ENCODE measurements around the gene SP6. TPM values are rescaled to one million over a fixed set of nuclear protein-coding genes. Genes with fewer than 3 reads are reported as not detected.

The SP6 gene
- total RNA-seq, 1 donor from 2014 or later, result not detected

DNA sequence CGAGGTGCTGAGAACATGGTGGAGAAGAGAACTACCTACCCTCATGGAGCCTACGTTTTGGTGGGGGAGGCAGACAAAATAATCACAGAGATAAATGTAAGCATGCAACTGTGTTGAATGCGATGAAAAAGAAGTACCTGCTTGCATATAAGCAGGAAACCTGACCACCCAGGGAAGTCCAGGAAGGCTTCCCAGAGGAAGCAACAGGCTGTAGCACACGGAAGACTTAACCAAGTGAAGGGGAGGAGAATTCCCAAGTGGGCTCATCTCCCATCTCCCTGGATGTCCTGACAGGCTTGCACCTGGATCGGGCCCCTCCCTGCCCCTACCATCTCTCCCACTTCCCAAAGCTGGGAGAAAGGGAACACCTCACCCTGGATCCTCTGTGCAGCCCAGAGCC lies 11.9 kb downstream of the SP6 start:
- DNase-seq (ENCODE audit: low spot score in 2 of 2), result no peak
- FAIRE-seq, result no peak

DNA sequence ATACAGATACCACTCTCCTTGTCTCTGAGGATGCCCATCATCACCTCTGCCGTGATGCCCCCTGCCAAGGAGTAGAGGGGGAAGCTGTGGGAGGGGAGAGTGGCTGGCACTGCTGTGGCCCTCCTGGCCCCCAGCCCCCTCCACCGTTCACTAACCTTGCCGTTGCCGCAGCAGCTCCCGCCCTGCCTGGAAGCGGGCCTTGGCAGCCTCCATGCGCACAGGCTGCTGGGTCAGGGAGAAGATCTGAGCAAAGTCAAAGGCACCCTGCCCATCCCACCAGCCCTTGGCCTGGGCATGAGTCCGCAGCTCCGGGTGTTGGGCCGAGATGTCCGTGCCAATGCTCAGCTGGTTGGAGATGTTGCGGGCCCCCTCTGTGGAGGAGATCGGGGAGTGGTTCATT lies 12.3 kb downstream of the SP6 start:
- no peak for FAIRE-seq

DNA sequence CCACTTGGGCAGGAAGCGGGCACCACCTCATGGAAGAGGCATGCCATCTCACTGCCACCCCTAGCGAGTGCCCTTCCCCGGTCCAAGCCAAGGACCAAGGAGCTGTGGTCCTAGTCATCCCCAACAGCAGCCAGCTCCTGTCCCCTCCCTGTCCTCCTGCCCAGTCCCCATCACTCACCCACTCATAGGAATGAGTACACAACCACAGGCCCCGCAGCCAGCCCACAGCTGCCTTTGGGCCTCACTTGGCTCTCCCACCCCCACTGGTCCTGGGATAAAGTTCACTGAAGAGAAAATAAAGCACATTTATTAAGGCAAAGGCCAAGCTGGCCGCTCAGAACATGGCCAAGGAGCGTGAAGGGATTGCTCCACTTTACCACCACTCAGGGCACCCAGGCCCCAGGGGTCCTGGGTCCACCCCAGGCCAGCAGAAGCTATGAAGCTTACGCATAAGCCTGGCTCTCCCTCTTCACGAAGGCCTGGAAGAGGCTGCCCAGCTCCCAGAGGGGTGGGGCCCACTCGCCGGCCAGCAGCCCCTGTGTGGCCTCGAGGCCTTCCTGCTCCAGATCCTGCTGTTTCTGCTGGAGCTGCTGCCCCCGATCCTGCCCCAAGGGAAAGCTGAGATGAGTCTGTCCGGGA lies 13.4 kb downstream of the SP6 start:
- DNase-seq (ENCODE audit: low spot score in 2 of 2) (no peak), FAIRE-seq (no peak)

More for the DNA sequence above, 12.3 kb downstream of the SP6 start:
- no peak for DNase-seq (ENCODE audit: low spot score in 2 of 2)

DNA sequence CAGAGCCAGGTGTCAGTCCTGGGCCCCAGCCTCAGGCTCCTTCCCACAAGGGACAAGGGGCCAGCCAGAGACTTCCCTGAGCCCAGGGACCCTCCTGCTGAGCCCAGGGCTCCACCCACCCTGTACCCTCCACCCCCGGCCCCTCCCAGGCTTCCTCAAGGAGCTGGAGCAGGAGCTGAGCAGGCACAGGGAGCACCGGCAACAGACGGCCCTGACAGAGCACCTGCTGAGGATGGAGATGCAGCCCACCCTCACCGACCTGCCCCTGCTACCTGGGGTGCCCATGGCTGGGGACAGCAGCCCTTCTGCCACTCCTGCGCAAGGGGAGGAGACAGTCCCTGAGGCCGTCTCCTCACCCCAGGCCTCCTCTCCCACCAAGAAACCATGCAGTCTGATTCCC lies 14.4 kb downstream of the SP6 start:
- DNase-seq (ENCODE audit: low spot score in 2 of 2), result no peak
- no peak for FAIRE-seq

DNA sequence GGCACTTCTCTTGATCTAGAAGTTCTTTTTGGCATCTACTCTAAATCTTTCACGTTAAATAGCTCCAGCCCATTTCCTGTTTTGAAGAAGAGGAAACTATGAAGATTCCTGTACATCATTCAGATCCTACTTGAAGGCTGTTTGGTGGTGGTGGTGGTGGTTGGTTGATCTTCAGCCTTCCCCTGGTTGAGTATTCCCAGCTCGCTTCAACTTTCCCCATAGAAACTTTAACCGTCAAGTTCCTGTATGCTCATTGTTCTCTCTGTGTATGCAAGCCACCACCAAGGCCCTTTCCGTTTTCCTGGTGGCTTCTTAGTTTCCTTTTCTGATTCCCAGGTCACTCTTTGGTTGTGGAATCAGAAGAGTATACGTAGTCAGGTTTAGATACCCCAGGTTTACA lies 16.2 kb downstream of the SP6 start:
- FAIRE-seq, result no peak
- no peak for DNase-seq (ENCODE audit: low spot score in 2 of 2)

DNA sequence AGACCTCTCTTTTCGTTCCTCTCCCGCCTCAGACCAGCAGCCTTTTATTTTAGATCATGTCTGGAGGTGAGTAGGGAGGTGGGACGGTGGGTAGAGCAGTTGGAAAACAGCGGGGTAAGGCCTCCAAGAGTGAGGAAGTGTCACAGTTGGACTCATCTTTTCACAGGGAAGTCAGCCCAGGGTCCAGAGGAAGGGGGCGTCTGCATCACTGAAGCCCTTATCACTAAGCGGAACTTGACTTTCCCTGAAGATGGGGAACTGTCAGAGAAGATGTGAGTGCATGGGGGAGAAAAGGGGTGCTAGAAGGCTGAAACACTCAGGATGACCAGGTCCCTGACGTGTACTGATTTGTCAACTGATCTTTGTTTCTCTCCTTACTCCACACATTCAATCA lies 19.0 kb downstream of the SP6 start:
- FAIRE-seq (no peak), DNase-seq (ENCODE audit: low spot score in 2 of 2) (no peak)

DNA sequence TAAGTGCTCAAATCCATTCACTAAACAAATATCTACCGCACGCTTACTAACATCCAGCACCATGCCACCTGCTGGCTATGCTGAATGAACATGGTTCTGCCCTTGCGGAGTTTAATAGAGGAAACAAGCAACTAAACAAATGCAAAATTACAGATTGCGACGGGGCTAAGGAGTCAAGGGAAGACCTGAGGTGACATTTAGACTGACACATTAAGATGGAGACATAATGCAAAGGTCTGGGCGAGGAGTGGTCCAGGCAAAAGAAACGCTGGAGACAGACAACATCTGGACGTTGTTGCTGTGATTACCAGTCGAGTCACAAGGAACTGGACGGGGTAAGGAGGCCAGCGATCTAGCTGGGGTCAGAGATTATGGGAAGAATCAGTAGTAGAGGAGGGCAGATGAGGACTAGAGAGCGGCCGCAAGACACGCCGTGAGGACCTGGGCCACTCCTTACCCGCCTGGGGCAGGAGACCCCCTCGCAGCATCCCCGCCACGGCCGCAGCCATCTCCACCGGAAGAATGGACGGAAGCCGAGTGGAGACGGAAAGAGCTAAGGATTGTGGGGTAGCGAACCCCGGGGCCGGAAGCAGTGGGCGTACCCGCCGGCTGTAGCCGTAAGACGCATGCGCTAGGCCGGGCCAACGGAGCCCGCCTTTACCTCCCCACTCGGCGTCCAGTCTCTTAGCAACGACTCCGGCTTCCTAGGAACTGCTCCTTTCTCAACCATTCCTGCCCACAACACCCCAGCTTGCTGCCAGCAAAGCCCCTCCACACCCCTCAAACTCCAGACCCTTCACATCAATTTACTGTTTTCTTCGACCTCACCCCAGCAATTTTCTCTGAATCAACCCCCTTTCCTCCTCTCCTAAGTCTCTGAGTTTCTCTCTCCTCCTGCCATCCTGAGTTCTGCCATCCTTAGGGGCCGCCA lies 19.7 kb downstream of the SP6 start, which contains the start of the genes LRRC46 and MRPL10:
Gene LRRC46, plus strand, starts transcription at position 668 of the 931 bp plus-strand sequence. CDS start 320 bp downstream, outside the sequence.
Gene MRPL10, minus strand, starts transcription at position 539 of the 931 bp plus-strand sequence. Its CDS starts 30 bp downstream, at position 509.
- DNase-seq (ENCODE audit: low spot score in 2 of 2) (peak; percentile 85 to 96), FAIRE-seq (no peak)

DNA sequence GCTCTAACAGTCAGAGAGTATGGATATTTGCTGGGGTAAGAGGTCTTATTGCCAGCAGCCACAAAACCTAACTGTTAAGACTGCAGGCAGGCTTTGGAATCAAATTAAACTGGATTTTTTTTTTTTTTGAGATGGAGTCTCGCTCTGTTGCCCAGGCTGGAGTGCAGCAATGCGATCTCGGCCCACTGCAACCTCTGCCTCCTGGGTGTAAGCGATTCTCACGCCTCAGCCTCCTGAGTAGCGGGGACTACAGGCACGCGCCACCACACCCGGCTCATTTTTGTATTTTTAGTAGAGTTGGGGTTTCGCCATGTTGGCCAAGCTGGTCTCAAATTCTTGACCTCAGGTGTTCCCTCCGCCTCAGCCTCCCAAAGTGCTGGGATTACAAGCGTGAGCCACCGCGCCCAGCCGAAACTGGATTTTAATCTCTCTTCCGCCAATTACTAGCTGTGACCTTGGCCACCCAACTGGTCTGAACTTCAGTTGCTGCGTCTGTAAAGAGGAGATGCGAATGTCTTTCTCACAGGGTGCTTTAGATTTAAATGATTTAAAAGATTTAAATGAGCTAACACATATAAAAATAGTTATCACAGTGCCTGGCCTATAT lies 20.5 kb downstream of the SP6 start:
- no peak for DNase-seq (ENCODE audit: low spot score in 2 of 2)
- FAIRE-seq, result no peak

DNA sequence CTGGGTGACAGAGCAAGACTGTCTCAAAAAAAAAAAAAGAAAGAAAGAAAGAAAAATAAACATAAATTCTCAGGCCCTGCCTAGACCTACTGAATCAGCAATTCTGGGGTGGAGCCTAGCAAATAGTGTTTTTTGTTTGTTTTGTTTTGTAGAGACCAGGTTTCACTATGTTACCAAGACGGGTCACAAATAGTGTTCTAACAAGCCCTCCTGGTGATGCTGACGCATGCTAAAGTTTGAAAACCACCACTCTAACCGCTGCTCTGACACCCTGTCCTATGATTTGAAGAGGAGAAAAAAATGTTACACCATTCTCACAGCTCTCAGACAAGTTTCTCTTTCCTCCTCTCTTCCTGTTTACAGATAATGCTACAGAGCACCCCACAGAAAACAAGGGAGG lies 21.1 kb downstream of the SP6 start:
- no peak for DNase-seq (ENCODE audit: low spot score in 2 of 2)
- FAIRE-seq, result no peak

DNA sequence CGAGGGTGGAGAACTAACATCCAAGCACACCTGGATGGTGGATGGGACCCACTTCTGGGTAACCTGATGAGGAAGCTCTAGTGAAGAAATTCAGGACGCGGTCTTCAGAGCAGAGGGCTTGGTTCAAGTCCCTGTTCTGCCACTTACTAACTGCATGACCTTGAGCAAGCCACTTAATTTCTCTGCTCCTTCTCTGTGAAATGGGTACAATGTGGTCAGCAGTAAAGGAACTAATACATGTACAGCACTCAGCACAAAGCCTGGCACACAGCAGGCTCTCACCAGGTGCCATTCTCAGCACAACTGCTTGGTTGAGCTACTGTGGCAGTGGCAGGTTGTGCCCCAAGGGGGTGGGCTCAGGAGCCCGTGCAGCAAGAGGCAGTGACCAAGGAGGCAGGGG lies 27.4 kb downstream of the SP6 start:
- FAIRE-seq (no peak), DNase-seq (ENCODE audit: low spot score in 2 of 2) (no peak)

DNA sequence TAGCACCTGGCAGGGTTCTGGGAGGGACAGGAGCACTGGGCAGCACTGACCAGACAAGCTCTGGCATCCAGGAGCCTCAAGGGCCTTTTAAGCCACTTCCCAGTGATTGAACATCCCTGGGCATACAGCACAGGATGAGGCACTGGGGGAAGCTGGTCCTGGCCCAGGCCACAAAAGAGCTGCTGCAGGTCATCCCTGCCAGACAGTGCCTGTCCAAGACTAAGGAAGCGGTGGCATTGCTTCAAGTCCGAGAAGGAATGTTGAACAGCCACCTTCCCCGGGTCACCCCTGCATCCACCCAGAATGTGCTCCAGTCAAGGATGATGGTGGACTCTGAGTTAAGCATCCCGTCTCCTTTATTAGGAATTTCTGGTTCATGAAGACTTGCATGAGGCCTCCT lies 28.2 kb downstream of the SP6 start:
- no peak for DNase-seq (ENCODE audit: low spot score in 2 of 2)
- no peak for FAIRE-seq

DNA sequence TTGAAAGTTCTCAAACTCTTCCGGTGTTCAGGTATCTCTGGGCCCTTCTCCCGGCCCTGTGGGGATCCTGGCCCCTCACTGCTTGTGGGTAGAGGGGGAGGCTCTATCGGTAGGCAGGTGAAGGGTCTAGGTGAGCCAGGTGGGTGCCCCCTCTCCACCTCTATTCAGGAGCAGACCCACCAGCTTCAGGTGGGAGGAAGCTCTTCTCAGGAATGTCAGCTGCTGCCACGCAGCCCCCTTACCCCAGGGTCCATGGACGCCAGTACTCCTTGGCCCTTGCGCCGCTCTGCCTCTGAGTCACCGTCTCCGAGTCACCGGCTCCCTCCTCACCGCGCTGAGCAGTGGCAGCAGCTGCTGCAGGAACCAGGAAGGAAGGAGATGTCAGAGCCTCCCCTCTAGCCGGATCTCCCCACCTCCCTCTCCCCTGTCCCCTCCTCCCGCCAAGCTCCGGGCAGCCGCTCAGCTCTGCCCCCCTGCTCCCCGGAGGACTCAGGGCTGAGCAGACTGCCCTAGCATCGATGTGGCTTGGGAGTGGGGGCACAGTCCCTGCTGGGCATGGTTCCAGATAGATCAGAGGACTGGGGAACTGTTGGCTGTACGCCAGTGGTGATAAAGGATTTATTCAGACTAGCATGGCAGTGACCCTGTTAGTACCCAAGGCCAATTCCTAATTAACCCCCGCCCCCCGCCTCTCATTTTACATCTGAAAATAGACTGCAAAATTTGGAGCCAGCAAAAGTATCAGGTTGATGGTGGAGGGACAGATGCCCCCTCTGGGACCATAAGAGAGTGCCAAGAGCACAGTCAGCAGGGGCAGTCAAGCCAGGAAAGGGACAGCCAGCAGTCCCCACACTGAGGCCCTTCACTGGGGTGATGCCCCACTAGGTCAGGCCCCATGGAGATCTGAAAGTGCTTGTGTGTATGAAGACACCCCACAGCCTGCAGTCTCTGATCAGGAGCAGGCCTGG lies 29.3 kb downstream of the SP6 start, which contains the start of gene OSBPL7:
Gene OSBPL7, minus strand, starts transcription at position 371 of the 968 bp plus-strand sequence. CDS start 1,516 bp downstream, outside the sequence.
- peak; percentile 67 to 92 for DNase-seq (ENCODE audit: low spot score in 2 of 2)
- no peak for FAIRE-seq

DNA sequence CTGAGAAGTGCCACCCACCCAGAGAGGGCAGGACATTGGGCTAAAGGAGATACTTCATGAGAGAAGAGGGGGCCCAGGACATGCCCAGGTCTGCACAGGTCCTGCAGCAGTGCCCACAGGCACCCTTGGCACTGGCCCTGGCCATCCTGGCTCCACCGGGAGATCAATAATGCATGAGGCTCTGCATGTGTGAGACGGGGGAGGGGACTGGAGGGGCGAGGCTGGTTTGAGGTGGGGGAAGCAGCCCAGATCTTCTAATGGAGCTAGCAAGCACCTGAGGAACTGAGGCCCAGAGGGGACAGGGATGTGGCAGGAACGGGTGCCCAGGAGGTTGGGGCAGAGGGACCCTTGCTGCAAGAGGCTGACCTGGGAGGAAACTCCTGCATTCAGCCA lies 29.9 kb downstream of the SP6 start:
- FAIRE-seq (no peak), DNase-seq (ENCODE audit: low spot score in 2 of 2) (no peak)

DNA sequence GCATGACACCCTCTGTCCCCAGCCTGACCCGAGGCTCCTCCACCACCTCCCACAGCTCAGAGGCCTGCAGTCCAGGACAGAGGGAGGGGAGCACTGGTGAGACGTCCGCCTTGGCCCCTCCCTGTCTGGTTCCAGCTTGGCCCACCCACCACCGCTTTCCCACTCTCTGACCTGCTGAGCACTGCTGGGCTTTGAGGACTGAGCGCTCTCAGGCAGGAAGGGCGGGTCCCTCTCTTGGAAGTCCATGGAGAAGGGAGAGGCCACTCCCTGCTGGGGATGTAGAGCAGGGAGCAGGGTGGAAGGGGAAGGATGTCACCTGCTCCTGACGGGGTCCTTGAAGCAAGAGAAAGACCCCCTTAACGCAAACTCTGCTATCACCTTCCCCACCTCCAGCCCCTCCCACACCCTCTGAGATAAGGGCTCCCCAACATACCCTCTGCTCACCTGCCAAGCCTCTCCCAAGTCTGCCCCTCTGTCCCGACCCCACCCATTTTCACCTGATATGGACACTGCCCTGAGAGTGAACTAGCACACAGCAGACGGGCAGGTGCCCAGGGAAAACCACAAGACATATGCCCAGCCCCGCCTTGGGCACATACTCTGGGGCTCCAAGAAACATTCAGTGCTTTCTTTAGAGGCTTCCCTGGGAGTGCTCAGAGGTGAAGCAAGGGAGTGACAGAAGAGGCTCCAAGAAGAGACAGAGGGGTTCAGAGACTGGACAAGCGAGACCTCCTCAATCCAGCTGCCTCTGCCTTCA lies 30.8 kb downstream of the SP6 start:
- DNase-seq (ENCODE audit: low spot score in 2 of 2), result no peak
- FAIRE-seq, result no peak

DNA sequence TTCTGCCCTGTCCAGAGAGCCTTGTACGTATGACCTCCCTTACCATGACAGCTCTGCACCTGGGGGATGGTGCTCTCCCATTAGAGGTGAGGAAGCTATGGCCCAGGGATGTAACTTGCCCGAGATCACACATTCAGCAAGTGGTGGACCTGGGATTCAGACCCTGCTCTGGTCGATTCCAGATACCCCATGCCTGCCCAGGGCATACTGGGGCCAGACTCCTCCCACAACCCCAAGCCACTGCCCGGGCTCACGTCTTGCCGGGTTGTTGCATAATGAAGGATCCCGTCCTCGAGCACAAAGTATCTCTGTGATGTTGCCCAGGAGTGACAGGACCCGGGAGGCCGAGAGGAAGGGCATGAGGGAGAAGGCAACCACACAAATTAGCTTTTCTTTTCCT lies 31.5 kb downstream of the SP6 start:
- DNase-seq (ENCODE audit: low spot score in 2 of 2), result no peak
- FAIRE-seq, result no peak

DNA sequence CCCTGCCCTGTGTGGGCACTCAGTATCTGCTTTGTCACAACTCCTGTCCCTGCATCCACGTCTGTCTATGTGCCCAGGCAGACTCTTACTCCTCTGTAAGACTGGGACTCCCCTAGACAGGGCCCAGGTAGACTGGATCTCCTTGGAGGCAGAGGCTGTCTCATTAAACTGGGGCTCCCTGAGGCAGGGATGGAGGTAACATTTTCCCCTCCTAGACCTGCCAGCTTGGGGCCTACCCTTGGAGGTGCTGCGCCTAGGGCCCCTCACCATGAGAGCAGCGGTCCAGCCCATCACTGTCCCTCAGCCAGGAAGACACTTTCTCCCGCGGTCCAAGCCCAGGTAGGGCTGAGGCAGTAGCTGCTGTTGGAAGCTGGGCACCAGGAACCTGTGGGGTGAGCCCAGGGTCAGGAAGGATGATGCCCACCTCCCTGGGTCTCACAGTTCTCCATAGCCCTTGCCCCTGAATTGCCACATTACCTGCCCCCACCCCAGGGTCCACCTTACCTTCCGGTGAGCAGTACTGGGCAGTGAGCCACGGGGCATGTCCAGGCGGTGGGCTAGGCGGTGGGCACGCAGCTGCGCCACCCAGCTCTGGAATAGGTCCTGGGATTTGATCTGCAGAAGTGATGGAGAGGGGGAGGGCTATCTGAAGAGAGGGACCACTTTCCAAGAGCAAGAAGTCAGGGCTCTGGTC lies 32.8 kb downstream of the SP6 start:
- DNase-seq (ENCODE audit: low spot score in 2 of 2) (no peak), FAIRE-seq (no peak)

DNA sequence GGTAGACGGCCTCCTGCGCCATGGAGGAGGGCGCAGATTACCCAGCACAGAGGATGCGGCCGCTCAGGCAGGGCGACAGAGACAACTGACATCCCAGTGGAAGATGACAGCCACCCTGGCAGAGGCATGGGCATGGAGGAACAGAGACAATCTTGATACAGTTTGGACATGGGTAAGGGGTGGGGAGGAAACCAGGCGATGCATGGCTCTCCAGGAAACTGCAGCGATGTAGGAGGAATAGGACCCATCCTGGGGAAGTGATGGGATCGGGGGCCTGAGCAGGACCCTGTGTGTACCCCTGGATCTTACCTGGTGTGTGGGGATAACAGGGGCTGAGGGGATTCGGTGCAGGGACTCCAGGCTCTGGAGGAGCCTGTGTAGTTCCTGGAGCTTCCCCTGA lies 34.0 kb downstream of the SP6 start:
- no peak for FAIRE-seq

DNA sequence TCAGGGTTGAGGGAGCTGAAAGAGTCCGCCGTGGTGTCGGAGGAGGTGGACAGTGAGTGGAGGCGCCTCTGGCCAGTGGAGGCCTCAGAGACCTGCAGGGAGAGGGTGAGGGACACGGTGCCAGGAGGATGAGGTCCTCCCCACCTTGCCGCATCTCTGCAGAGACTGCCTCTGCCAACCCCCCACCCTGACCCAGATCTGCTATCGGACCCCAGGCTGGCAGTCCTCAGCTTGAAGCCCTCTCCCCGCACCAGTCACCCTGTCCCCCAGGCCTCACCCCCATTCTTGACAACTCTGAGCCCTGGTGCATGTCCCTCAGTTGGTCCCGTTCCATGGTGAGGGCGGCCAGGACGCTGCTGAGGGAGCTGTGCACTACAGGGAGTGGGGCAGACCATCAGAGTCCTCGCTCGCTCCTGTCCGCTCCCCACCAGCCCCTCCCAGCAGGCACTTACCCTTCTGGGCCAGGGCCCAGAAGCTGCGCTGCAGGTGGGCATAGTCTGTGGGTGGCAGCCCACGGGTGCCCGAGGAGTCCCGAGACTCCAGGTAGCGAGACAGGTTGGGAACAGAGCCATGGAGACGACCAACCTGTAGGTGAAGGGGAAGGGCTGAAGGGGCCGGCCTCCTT lies 34.7 kb downstream of the SP6 start:
- FAIRE-seq, result no peak

More for the DNA sequence above, 34.0 kb downstream of the SP6 start:
- no peak for DNase-seq (ENCODE audit: low spot score in 2 of 2)

More for the DNA sequence above, 34.7 kb downstream of the SP6 start:
- DNase-seq (ENCODE audit: low spot score in 2 of 2), result no peak

Data from frontal cortex (tissue), 4 donors.